GM12891 (cell line): ENCODE measurements around the gene MACROH2A1.

ENCODE experiments used
- DNase-seq: peaks from one replicate; pipeline ENCODE4 v3.0.0; 2011; ENCODE audit warnings: low spot score; ENCODE audit not compliant: insufficient read length
- FAIRE-seq: peaks from 2 replicates; lab custom pipeline; 2011; peaks lifted over from hg19 to GRCh38; lab: Jason Lieb, UNC
- PAX5 ChIP-seq: IDR thresholded peaks from 2 replicates; pipeline ENCODE4 v1.6.1; 2011; ENCODE audit warnings: low read length, moderate library complexity, mild to moderate bottlenecking; ENCODE audit not compliant: insufficient read depth, severe bottlenecking
- POLR2A ChIP-seq: IDR thresholded peaks from 2 replicates; pipeline ENCODE4 v1.6.1; 2011; ENCODE audit warnings: low read depth, low read length, control low read depth
- POLR2AphosphoS5 ChIP-seq: IDR thresholded peaks from 2 replicates; pipeline ENCODE4 v1.6.1; 2011; ENCODE audit warnings: low read depth, low read length, control low read depth
- POU2F2 ChIP-seq: IDR thresholded peaks from 2 replicates; pipeline ENCODE4 v1.6.1; 2011; ENCODE audit warnings: low read depth, mild to moderate bottlenecking, control low read depth, low read length, moderate library complexity
- SPI1 ChIP-seq: IDR thresholded peaks from 2 replicates; pipeline ENCODE4 v1.6.1; 2011; ENCODE audit warnings: low read depth, low read length, control low read depth
- TAF1 ChIP-seq: IDR thresholded peaks from 2 replicates; pipeline ENCODE4 v1.6.1; 2011; ENCODE audit warnings: low read depth, low read length, control low read depth

The MACROH2A1 gene

GRCh38 chr5:135320718-135321484 lies 78.1 kb downstream of the MACROH2A1 start:
- no peak for DNase-seq
- no peak for TF ChIP-seq POU2F2
- TF ChIP-seq SPI1, result no peak
- no peak for TF ChIP-seq TAF1
- no peak for TF ChIP-seq PAX5
- TF ChIP-seq POLR2AphosphoS5, result no peak
- no peak for TF ChIP-seq POLR2A
- FAIRE-seq, result no peak

- no peak for DNase-seq
- TF ChIP-seq POU2F2 (no peak), POLR2AphosphoS5 (no peak)
- FAIRE-seq, result no peak
Measured at GRCh38 chr5:135319928-135320606, 79.0 kb downstream of the MACROH2A1 start.

GRCh38 chr5:135319458-135319857 lies 79.6 kb downstream of the MACROH2A1 start:
- DNase-seq (no peak), FAIRE-seq (no peak)
- TF ChIP-seq SPI1 (no peak), POU2F2 (no peak), POLR2AphosphoS5 (no peak), PAX5 (no peak), TAF1 (no peak)

GRCh38 chr5:135318924-135319323 lies 80.1 kb downstream of the MACROH2A1 start:
- FAIRE-seq (no peak), DNase-seq (no peak)
- TF ChIP-seq POU2F2, result no peak
- no peak for TF ChIP-seq PAX5
- no peak for TF ChIP-seq TAF1
- no peak for TF ChIP-seq POLR2AphosphoS5
- no peak for TF ChIP-seq SPI1
- TF ChIP-seq POLR2A, result no peak

GRCh38 chr5:135318037-135318436 lies 81.0 kb downstream of the MACROH2A1 start:
- TF ChIP-seq SPI1, result no peak
- TF ChIP-seq POLR2A, result no peak
- TF ChIP-seq TAF1, result no peak
- TF ChIP-seq POU2F2, result no peak
- no peak for TF ChIP-seq POLR2AphosphoS5
- FAIRE-seq, result no peak
- DNase-seq, result no peak

- no peak for TF ChIP-seq SPI1
- no peak for TF ChIP-seq POLR2A
- no peak for TF ChIP-seq POLR2AphosphoS5
- TF ChIP-seq POU2F2, result no peak
- no peak for TF ChIP-seq PAX5
- no peak for TF ChIP-seq TAF1
- FAIRE-seq (no peak), DNase-seq (no peak)
Measured at GRCh38 chr5:135317286-135317685, 81.7 kb downstream of the MACROH2A1 start.

- no peak for DNase-seq
- FAIRE-seq, result no peak
- TF ChIP-seq SPI1, result 0 out of 2 replicates have a peak, but pooled peaks have one; percentile 11
- TF ChIP-seq POU2F2, result no peak
Measured at GRCh38 chr5:135315386-135315785, 83.6 kb downstream of the MACROH2A1 start.

- TF ChIP-seq TAF1, result no peak
- no peak for FAIRE-seq
- DNase-seq, result no peak
Measured at GRCh38 chr5:135313946-135314345, 85.1 kb downstream of the MACROH2A1 start.

- TF ChIP-seq POLR2AphosphoS5 (no peak), TAF1 (no peak), POU2F2 (no peak), POLR2A (no peak), PAX5 (no peak), SPI1 (no peak)
- FAIRE-seq (no peak), DNase-seq (no peak)
Measured at GRCh38 chr5:135313405-135313804, 85.6 kb downstream of the MACROH2A1 start.

- no peak for TF ChIP-seq POU2F2
- TF ChIP-seq POLR2AphosphoS5, result no peak
- TF ChIP-seq POLR2A, result no peak
- TF ChIP-seq TAF1, result no peak
- TF ChIP-seq PAX5, result no peak
- TF ChIP-seq SPI1, result no peak
- no peak for FAIRE-seq
- DNase-seq, result no peak
Measured at GRCh38 chr5:135312255-135312935, 86.6 kb downstream of the MACROH2A1 start.
